Right lung (tissue), 5 donors: ENCODE results near the gene ABCA5. TPM values are rescaled to one million over a fixed set of nuclear protein-coding genes. Genes with fewer than 3 reads are reported as not detected.
A peak's percentile ranks its signal among the peaks of the same experiment; 100 is the strongest.
"Not testable (repeated sequence)": the region's sequence is repeated elsewhere in the genome, so short reads cannot be mapped to it uniquely, and the experiment has no call there.

Experiments
- DNase-seq, 2 donors: peaks; one replicate each; pipeline ENCODE4 v3.0.0-alpha.2; 2013
- polyA plus RNA-seq, 5 donors: library from polyadenylated mRNA; unstranded; fragments of 120-200 nt; gene quantifications; one replicate each; pipeline versions ENCODE4 v1.2.1 to v1.2.3, GENCODE V29; 2013; ENCODE audit warnings: inconsistent platforms in 1 of 5, low replicate concordance in 1 of 5; ENCODE audit not compliant: insufficient read length in 5 of 5, insufficient read depth in 1 of 5

The ABCA5 gene
- polyA plus RNA-seq, 5 donors: 12.9 to 30.0 (median 22.3) TPM

DNA sequence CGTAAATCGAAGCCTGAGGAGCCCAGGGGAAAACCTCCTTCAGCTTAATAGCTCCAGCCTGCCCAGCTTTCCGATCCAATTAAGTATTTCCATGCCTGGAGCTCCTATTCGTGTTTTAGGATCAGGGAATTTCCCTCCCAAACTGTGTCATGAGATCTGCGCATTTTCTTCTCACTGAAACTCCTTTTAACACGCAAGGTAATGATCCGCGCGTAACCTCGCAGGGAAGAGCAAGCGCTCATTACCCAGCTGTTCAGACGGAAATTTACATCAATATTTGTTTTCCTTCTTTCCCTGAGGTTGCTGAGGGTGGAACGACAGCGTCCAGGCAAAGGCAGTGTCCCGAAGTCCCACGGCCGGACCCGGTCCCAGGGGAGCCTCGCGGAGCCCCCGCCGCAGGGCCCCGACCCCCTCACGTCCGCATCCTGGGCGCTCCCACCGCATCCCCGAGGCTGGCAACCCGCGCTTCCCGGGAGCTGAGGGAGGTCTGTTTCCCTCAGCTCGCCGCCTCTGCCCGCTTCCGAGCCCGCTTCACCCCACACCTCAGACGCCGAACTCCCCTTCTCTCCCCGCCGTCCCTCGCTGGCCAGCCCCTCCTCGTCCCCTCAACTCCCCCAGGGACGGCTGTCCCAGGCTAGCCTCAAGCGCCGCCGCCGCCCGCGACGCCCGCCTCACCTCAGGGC, 415 bp downstream of the ABCA5 start:
- DNase-seq: peak in 1 of 2 donors; percentile 23

DNA sequence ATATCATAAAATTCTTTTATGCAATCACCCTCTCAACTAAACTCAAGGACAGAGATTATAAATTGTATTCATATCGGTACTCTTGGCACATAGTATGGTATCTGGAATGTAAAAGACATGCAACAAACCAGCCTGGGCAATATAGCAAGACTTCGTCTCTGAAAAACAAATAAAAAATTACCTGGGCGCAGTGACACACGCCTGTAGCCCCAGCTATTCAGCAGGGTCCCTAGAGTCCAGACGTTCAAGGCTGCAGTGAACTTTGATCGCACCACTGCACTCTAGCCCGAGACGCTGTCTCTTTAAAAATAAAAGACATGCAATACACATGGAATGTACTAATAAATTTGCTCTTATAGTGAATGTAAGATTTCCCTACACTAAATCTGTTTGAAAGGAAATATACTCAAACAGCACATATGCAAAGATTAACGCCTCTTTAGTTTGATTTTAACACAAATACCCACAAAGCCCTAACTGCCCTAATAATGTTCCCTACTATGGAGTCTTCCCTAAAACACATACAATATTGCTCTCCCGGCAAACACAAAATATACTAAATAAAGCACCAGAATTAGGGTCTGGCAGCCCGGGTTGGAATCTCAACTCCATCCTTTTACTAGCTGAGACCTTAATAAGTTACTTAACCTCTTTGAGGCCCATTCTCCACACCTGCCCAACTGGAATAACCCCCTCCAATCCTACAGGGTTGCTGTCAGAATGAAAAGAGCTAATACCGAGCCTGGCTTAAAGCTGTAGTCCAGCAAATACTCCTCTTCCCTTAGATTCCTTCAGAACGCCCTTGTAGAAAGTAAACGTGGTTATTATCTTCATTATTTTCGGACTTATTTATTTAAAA, 1.2 kb downstream of the ABCA5 start:
- peak; percentile 6 to 8 for DNase-seq

DNA sequence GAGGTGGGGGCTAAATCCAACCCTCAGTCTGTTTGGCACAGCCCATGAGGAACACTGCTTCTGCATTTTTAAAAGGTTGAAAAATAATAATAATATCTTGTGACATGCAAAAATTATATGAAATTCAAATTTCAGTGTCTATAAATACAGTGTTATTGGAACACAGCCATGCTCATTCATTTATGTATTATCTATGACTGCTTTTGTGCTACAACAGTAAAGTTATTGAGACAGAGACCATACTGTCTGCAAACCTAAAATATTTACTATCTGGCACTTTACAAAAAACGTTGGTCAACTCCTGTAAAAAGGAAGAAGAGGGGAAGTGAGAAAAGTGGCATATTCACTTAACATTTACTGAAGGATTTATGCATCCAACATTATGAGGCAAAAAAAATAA, 3.1 kb downstream of the ABCA5 start:
- DNase-seq: no peak

DNA sequence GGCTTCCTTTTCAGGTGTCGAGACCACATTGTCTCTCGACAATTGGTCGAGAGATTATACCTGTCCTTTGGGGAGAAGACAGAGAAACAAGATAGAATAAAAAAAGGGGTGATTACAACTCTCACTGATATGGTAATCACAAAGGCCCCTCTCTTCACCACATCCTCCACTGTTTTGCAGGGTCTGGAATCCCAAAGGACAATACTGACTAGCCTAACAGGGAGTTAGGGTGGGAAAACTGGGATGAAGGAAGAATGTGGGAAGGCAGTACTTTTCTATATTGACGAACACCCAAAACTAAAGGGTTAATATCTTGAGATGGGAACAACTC, 6.1 kb downstream of the ABCA5 start:
- no peak for DNase-seq

DNA sequence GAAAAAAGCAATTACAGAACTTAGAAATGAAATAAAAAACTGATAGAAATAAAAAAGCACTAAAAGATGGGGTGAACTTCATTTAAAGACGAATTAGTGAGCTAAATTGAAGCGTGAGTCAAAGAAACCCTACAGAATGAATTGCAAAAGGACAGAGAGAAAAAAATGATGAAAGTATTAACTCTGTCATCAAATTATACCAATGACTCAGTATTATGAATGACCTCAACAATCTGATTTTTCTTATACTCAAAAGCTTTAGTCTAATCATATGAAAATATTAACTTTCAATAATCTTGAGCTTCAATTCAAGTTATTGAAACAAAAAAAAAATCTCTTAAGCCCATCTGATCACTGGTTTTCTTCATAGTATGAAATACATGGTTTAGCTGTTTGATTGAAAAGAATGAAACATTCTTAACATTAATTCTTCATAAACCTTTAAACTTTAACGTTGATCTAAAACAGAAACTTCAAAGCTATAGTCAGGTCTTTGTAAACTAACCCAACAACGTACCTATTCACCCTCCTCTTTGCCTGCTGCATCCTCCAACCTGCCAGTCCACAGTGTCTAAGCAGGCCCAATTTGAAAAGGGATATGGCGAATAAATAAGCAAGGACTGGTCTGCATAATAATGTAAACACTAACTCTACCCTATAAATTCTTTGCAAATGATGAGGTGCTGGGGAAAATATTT, 6.6 kb downstream of the ABCA5 start:
- no peak for DNase-seq

DNA sequence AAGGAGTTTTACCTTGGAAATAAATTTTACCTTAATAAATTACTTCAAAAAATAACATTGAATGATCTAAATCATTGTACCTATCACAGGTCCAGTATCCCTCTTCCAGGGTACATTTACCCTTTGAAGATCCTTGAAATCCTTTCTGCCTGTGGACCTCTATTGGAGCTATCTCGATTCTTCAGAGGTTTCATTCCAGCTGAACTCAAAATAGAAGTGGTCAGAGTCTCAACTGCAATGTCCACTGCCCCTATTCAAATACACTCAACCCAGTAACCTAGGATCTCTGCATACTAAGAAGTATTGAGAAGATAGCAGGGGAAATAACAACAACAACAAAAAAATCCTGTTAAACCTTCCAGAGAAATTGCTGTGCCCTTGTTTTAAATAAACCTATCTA, 9.3 kb downstream of the ABCA5 start:
- DNase-seq: no peak

DNA sequence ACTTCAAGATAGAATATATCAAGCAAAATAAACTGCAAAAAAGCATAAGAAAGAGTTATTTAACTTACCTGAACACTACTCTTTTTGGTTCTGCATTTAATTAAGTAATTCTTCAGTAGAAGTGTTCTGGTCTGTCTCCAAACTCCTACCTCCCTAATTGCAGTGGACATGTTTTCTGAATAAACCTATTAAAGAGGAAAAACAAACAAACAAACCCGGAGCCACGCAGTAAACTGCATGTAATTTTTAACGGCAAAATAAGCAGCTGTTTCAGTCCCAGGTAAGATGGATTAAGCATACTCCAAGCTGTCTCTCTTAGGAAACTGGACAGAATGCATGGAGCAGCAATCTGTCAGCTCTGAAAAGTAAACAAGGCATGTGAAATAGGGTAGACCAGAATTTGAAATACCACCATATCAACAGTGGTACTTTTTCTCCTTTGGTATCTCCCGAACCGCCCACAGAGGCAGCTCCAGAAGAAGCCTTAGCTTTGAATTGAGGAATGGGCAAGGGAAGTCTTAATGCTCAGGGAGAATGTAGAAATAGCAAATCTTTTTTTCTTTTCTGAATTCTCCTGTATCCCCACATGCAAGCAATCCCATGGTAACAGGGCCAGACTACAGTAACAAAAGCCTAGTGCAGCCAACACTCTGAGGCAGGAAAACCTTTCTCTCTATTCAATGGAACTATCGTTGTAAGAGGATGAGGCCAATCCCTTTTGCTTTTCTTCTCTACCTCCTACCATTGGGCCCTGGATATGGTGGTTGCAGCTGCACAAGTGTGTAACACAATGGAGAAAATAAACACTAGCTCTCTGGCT, 12.5 kb downstream of the ABCA5 start:
- no peak for DNase-seq

DNA sequence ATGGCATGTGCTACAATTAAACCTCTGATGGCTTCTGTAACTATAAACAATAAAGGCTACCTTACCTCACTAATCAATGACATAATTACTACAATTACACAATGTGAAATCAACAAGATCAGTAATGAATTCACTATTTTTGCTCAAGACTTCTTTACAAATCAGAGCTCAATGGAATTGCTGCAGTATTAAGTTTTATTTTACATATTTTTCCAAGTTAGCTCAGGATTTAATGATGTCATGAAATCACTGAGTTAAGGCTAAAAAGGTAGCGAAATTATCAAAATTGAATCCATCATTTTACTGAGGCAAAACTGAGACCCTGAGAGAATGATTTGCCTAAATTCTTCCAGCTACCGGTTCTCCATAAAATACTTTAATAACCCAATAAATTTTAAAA, 21.8 kb downstream of the ABCA5 start:
- DNase-seq: no peak

DNA sequence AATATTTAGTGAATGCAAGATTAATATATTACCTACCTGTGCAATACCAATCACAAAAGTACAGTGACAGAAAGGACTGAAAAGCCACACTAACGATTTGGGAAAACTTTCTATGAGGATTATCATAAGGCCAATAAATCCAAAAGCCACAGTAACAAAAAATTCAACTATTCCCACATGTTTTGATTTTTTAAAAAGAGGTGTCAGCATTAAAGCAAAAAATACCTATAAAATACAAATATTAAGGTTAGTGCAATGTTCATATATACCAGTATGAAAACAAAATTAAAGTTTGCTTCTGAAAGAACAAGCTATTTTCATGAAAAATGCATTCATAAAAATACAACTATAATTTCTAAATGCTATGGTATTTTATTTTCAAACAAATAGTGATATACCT, 24.3 kb downstream of the ABCA5 start:
- DNase-seq: no peak

DNA sequence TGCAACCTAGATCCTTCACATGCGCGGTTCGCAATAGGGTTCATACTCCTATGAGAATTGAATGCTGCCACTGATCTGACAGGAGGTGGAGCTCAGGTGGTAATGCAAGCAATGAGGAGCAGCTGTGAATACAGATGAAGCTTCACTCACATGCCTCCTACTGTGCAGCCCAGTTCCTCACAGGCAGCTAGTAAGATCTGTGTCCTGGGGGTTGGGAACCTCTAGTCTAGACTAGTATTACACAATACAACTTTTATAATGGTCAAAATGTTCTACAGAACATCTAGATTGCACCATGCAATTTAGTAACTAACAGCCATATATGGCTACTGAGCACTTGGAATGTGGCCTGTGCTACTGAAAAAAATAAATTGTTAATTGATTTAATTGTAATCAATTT, 26.7 kb downstream of the ABCA5 start:
- DNase-seq: no peak

DNA sequence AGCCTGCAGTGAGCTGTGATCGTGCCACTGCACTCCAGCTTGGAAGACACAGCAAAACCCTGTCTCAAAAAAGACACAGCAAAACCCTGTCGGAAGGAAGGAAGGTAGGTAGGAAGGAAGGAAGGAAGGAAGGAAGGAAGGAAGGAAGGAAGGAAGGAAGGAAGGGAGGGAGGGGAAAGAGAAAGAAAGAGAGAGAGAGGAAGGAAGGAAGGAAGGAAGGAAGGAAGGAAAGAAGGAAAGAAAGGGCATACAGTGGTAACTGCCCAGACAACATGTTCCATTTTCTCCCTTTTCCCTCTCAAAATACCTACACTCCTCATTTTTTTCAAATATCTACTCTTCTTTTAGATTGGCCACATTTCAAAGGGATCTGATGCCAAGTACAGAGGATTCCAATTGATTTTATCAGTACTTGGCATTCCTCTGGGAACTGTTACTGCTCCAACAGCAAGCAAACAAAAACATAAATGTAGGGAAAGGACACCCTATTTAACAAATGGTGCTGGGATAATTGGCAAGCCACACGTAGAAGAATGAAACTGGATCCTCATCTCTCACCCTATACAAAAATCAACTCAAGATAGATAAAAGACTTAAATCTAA, 28.7 kb downstream of the ABCA5 start:
- not testable (repeated sequence) for DNase-seq

DNA sequence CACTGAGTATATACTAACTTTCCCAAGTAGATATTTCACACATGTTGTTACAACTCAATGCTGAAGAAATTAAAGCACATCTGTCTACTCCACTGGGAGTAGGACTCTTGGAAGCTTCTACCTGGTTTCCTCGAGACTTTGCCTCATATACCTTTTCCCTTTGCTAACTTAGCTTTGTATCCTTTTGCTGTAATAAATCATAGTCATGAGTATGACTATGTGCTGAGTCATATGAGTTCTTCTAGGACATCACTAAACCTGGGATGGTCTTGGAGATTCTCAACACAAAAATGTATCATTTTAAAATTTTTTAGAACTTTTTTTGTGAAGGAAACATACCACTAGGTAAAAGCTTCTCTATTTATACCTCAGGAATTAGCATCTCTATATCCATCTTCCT, 39.8 kb downstream of the ABCA5 start:
- DNase-seq: no peak

DNA sequence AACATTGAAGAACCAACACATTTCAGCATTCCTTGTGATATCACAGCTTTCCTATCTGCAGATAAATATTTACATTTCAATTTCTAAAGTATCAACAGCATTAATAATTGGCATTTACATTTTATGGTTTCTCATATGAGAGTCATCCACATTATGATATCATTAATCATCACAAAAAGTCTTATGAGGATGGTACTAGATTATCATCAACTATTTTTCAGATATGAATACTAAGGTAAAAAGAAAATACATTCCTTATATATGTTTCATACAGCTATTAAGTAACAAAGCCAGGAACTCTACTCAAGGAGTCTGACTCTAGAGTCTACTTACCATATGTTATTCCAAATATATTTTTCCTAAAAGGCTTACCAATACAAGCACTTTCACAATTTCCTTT, 40.7 kb downstream of the ABCA5 start:
- no peak for DNase-seq

DNA sequence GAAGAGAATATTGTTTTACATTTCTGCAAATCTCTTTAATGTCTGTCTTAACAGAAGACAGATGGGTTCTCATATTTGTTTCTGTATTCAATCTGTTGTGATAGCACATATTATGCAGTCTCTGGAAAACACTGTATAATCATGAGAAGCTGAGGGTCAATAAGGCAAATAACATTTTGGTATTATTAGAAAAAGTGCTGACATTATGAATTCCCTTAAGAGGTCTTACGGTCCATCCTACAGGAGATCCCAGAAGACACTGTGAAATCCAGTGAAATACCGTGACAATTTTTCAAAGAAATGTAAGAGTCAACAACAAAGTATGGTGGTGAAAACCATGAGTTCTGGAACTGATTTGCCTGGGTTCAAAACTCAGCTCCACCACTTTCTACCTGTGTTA, 42.3 kb downstream of the ABCA5 start:
- no peak for DNase-seq

DNA sequence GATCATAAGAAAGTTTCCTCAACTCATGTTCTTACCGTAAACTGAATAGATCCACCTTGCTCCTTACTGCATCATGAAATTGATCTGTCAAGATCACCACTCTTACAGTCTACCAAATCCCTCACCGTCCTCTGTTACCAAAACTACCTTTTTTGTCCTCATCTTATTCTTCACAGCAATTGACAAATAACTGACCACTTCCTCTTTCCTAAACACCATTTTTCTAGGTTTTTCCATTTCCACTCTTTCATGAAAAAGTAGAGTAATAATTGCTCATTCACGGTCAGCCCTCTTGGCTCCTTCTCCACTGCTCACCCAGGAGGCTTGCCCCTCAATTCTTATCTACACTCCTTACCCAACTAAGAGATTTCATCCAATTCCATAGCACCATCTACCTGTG, 44.9 kb downstream of the ABCA5 start:
- DNase-seq: no peak

DNA sequence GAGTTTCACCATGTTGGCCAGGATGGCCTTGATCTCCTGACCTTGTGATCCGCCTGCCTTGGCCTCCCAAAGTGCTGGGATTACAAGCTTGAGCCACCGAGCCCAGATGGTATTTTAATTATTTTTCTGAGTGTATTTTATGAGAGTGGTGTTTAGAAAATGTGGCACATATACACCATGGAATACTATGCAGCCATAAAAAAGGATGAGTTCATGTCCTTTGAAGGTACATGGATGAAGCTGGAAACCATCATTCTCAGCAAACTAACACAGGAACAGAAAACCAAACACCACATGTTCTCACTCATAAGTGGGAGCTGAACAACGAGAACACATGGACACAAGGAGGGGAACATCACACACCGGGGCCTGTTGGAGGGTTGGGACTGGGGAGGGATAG, 50.7 kb downstream of the ABCA5 start:
- DNase-seq: not testable (repeated sequence)

DNA sequence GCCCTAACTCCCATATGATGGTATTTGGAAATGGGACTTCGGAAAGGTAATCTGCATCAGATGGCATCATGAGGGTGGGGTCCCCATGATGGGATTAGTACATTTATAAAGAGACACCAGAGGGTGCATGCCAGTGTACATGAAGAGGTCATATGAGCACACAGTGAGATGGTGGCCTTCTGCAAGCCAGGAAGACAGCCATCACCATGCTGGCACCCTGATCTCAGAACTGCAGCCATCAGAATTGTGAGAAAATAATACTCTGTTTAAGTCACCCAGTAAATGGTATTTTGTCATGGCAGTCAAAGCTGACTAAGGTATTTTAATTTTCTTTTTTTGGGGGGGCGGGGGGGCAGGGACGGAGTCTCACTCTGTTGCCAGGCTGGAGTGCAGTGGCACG, 51.2 kb downstream of the ABCA5 start:
- no peak for DNase-seq

DNA sequence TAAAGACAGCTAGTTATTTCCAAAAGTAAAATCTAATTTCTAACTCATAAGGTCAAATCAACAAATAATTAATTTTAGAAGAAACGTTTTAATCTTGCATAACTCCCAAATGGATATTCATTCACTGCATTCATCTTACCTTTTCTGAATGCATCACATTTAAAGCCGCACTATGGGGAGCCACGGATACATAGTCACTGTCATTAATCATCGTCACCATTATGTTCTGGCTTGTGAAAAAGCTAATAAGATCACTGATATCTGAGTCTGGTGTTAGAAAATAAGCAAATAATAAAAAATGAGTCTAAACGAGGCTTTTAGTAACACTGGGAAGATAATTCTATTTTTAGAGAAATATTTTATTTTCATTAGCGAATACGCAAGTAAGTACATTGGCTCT, 55.9 kb downstream of the ABCA5 start:
- DNase-seq: no peak

DNA sequence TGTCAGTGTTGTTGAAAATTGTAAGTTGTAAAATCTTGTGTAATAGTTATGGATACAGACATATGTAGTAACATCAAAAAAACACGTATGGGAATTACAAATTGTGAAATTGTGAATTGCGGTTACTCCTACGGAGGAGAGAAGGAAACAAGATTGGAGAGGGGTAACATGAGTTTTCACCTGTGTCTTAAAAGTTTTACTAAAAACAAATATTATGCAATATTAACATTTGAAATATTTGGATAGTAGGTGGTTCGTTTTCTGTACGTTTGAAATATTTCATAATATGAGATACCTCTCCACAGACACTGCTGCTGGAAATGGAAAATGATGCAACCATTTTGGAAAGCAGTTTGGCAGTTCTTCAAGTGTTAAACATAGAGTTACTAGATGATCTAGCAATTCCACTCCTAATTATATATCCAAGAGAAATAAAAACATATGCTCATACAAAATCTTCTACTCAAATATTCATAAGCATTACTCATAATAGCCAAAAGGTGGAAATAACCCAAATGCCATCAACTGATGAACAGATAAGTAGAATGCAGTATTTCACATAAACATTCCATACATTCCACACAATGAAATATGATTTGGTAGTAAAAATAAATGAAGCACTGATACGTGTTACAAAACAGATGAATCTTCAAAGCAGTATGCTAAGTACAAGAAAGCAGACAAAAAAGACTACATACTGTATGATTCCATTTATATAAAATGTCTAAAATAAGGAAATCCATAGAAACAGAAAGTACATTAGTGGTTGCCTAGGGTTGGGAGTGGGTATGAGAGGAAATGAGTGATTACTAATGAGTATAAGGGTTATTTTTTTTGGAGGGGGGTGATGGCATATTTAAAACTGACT, 57.6 kb downstream of the ABCA5 start:
- DNase-seq: no peak

DNA sequence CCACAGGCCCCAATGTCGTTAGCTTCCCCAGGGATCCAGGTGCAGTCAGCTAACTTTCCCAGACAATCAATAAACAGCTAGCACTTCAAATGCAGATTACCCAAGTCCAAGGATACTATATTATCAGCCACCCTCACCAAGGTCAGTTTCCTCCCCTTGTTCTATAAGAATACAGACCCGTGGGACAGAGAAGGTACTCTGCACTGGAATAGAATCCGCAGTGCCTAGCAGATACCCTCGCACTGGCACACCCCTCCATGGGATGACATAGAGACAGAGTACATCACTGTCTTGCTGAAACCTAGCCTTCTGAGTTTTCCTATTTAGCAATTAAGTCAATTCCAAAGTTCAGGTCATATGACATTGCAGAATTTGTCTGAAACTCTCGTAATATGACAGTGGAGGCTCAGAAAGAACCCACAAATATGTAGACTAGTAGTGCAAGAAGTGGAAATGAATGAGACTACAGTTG, 58.4 kb downstream of the ABCA5 start:
- DNase-seq: no peak

DNA sequence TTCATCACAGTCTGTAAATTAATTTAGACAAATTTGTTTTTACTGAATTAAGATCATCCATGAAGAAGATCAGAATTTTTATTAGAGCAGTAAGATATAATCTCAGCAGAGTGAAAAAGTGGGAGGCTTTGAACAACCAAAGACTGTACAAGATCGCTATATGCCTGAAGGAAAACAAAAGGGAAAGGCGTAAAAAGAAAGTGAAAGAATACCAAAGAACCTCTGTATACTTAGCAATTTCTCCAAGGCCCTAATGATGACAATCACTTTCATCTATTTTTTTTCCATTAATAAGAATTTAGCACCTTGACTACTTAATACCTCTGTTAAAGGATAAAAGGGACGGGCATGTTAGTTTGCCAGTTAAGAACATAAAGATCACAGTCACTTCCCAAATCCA, 59.7 kb downstream of the ABCA5 start:
- no peak for DNase-seq
